DMS53 (cell line): ENCODE data around the gene SHISA6.
"Not testable (repeated sequence)": the region's sequence is repeated elsewhere in the genome, so short reads cannot be mapped to it uniquely, and the experiment has no call there.

Source experiments
- DNase-seq: peaks from one replicate; lab custom pipeline; 2025; lab: John Stamatoyannopoulos, UW

Gene SHISA6

GRCh38 chr17:11267999-11268575 lies 27.1 kb downstream of the SHISA6 start:
- DNase-seq = no peak

DNA sequence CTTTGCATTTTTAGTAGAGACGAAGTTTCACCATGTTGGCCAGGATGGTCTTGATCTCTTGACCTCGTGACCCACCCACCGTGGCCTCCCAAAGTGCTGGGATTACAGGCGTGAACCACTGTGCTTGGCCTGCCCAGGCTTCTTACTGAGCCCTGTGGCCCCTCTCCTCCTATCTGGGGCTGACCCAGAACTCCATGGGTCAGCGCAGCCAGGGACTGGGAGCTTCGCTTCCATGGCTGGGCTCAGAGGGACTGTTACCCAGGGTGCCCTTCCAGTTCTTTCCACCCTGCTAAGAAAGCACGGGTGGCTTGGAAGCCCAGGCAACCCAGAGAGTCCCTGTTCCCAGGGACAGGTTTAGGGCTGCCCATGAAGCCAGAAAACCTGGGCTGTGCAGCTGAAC lies 28.2 kb downstream of the SHISA6 start:
- no peak for DNase-seq

DNA sequence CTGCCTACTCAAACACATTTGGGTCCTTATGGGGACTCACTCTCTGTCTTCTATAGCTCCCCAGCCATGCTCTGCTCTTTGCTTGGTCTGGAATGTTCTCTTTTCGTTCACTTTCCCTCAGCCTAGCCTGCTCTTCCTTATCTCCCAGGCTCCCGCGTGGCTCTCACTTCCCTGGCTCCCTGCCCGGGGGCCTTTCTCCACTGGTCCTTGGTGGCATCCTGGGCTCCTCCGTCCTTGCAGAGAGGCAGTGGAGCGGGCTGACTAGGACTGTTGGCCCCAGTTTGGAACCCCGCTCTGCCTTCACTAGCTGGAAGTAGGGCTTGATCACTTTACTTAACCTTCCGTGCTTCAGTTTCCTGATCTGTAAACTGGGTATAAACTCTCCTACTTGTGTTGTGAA lies 31.2 kb downstream of the SHISA6 start:
- DNase-seq = no peak

GRCh38 chr17:11273596-11273995 lies 32.6 kb downstream of the SHISA6 start:
- DNase-seq = no peak

- DNase-seq = no peak
Observed at GRCh38 chr17:11274106-11274505, 33.1 kb downstream of the SHISA6 start.

DNA sequence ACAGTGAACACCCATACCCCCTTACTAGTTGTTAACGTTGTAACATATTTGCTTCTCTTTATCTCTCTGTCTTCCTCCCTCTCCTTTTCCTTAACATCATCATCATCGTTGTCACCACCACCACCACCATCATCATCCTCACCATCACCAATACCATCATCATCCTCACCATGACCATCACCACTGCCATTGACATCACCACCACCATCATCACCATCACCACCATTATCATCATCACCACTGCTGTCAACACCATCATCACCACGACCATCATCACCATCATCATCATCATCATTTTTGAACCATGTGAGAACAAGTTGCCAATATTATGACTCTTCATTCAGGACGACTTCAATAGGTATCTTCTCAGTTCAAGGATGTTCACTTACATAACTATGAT lies 35.5 kb downstream of the SHISA6 start:
- DNase-seq = no peak

GRCh38 chr17:11278186-11278991 lies 37.4 kb downstream of the SHISA6 start:
- no peak for DNase-seq

DNA sequence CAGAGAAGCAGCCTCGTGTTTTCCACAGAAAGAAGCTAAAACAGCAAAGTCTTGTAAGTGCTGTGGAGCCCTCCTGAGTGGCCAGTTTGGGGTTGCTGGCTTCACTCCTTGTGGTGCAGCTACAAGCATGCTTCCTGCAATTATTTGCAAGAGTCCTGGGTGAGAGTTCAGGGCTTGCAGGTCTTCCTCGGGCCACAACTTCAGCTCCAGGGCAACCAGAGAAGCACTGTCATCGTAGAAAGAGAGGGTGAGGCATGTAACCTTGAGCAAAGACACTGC lies 37.9 kb downstream of the SHISA6 start:
- DNase-seq = no peak

- DNase-seq = no peak
Observed at GRCh38 chr17:11279776-11280344, 38.8 kb downstream of the SHISA6 start.

DNA sequence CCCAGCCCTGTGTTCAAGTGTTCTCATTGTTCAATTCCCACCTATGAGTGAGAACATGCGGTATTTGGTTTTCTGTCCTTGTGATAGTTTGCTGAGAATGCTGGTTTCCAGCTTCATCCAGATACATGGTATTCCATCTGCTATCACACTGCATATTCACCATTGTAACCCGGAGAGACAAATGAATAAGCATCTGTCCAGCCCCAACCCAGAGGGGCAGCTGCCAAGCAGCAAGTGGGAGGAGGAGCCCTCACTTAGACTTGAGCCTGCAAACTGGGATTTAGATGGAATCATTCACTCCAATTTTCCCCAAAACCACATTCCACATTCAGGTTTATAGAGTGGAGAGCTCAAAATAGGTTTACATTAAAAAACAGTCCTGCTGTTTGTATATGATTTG lies 41.6 kb downstream of the SHISA6 start:
- no peak for DNase-seq

- DNase-seq = no peak
Observed at GRCh38 chr17:11284811-11285210, 43.8 kb downstream of the SHISA6 start.

- DNase-seq = no peak
Observed at GRCh38 chr17:11285946-11286345, 44.9 kb downstream of the SHISA6 start.

- DNase-seq = no peak
Observed at GRCh38 chr17:11287791-11288190, 46.8 kb downstream of the SHISA6 start.

GRCh38 chr17:11290814-11291213 lies 49.8 kb downstream of the SHISA6 start:
- DNase-seq = no peak

- DNase-seq = no peak
Observed at GRCh38 chr17:11292491-11292890, 51.5 kb downstream of the SHISA6 start.

DNA sequence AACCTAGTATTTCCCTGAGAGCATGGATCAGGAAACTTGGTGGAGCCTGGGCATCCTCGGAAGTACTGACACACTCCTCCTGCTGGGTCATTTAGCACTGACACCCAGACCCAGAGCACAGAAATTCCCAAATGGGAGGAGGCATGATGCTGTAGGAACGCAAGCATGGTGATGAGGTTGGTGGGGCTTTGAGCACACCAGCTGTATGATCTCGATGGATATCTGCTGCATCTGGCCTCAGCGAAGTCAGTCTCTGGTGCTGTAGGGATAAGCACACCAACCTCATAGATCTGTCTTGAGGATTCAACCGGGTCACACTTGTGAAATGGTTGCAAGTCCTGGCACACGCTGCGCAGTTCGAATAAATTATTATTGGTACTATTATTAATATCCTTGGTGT lies 52.5 kb downstream of the SHISA6 start:
- DNase-seq = no peak

DNA sequence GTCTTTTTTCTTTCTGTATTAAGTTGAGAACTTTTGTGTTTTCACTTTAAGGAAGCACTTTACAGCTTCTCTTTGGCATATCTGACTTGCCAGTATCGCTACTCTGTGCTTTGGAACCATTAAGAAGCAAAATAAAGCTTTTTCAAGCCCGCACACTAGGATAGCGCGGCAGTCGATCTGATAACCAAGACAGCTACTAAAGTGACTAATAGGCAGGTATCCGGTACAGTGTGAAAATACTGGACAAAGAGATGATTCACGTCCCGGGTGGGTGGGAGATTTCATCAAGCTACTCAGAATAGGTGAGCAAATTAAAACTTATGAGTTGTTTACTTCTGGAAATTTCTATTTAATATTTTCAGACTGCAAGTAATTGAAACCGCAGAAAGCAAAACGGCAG lies 53.8 kb downstream of the SHISA6 start:
- DNase-seq = no peak

GRCh38 chr17:11296994-11297393 lies 56.0 kb downstream of the SHISA6 start:
- DNase-seq = no peak

- DNase-seq = no peak
Observed at GRCh38 chr17:11298401-11298800, 57.4 kb downstream of the SHISA6 start.

- no peak for DNase-seq
Observed at GRCh38 chr17:11300201-11300600, 59.2 kb downstream of the SHISA6 start.

- DNase-seq = no peak
Observed at GRCh38 chr17:11300738-11301137, 59.7 kb downstream of the SHISA6 start.

DNA sequence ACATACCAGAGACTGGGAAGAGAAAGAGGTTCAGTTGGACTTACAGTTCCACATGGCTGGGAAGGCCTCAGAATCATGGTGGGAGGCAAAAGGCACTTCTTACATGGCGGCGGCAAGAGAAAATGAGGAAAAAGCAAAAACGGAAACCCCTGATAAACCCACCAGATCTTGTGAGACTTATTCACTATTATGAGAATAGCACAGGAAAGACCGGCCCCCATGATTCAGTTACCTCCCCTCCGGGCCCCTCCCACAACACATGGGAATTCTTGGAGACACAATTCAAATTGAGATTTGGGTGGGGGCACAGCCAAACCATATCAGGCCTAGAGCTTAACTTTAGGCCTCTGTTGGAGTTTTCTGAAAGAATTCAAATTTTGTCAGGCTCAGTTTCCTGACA lies 60.9 kb downstream of the SHISA6 start:
- not testable (repeated sequence) for DNase-seq

DNA sequence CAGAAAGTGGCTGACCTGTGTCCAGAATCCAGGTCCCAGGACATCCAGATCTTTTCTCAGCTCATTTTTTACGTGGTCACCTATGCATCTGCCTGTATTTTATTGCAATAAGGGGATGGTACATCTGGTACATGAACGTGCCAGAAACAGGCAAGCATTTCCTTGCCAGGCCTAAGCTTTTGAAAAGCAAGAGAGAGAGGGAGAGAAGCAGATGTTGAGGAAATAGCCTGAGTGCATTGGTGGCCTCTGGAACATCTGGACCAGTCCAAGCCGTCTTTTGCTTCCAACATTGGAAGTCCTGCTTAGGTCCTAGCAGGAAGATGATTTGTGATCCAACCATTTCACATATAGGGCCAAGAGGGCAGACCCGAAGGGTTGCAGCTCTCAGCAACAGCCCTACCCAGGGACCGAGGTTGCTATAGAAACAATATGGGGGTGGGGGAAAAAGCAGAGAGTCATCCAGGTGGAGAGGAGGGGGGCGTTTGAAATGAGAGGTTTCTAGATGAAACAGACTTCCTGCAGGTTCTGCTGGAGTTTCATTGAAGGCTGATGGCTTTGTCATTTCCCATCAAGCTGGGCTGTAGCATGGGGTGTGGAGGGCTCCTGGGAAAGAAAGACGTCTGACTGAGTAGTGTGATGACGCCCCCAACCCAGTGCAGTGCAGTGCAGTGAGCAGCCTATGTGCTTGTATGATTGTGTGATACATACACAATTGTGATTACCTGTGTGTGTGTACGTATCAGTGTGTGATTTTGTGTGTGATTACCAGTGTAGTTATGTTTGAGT lies 61.6 kb downstream of the SHISA6 start:
- DNase-seq = no peak
